ENCODE measurements around the gene NFATC1.

- TF ChIP-seq CTCF (conservative IDR thresholded peaks at IDR 0.05) (no peak), ZFX (IDR thresholded peaks at IDR 0.05) (no peak)
Observed at GRCh38 chr18:79413025-79413424, 17.3 kb downstream of the NFATC1 start.

Measured in C4-2B (cell line).